CD4-positive, alpha-beta T cell treated with Interleukin-21 for 1 hour (primary cell): Measurements from ENCODE around the gene GATA3.
A peak's percentile ranks its signal among the peaks of the same experiment; 100 is the strongest.

ENCODE experiments used
- DNase-seq: peaks from one replicate; pipeline ENCODE4 v3.0.0-alpha.2; 2020

Gene GATA3

DNA sequence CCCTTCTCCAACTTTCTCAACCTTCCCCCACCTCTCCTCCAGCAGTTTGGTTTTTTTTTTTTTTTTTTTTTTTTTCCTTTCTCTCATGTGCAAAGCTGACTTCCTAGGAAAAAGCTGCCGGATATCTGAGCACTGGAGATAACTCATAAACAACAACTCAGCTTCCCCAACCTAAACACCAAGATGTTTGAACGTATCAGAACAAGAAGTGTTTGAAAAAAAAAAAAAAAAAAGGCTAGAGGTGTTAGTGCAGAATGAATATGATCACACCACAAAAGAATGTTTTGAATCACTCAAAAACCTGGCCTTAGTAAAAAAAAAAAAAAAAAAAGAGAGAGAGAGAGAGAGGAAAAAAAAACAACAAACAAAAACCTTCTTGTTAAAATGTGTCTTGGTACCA, 11.2 kb downstream of the GATA3 start:
- no peak for DNase-seq

DNA sequence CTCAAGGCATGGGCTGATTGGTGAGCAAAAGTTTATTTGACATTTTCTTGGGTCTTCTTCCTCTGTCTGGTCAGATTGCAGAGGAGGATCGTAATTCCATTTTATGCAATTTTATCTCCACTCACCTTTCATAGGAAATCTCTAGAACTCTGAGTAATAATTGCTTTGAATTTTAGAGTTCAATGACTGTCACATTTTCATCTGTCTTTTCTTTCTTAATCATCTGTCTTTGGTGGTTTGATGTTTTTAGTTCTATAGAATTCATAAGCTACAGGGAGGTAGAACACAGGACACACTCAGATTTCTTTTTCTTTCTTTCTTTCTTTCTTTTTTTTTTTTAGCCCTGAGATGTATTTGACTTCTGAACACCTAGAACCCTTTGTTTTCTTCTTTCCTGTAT, 11.6 kb downstream of the GATA3 start:
- DNase-seq = no peak

DNA sequence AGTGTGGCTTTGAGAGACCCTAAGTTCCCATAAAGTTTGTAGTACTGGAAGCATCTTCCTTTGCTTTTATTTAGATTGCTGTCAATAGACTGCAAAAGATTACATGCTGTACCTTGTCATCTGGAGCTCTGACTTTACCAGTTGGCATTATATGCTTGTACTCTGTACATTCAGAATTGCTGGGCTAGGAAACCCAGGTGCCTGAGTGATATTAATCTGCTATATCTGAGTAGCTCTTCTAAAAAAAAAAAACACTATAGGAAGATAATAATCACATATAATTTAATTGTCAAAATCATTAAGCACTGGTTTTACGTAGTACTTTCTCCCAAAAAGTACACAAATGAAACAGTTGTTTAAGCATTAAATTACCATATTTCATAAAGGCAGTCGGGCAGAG, 12.3 kb downstream of the GATA3 start:
- DNase-seq = no peak

DNA sequence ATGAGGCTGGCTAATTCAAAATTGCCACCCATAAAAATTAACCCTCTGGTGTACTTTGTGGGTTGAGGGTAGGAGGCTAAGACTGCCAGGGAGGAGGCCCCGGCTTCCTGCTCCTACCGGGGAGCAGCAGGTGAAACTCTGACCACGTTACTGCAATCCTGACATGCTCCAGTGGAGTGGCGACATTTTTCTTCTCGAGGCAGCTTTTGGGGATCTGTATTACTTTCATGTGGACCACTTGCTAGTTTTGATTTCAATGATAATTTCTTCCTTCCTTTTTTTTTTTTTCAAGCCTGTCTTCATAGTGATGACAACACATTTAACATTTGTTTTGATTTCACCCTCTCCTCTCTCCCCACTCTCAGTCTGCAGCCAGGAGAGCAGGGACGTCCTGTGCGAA, 14.6 kb downstream of the GATA3 start:
- no peak for DNase-seq

DNA sequence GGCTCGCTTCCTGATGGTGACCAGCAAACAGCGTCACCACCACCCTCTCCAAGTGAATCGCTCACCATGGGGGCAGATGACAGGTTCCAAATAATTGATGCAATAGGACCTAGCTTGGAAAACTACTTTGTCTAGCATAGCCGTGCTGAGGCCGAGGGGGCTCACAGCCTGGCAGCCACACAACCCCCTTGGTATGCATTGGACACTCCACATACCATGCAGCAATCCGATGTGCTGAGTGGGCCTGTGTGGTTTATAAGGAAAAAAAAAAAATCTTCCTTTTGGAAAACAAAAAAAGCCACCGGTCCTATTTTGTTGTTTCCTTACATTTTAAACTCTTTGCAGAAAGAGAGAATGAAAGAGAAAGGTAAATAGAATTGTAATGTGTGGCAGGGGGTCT, 15.1 kb downstream of the GATA3 start:
- DNase-seq = no peak

DNA sequence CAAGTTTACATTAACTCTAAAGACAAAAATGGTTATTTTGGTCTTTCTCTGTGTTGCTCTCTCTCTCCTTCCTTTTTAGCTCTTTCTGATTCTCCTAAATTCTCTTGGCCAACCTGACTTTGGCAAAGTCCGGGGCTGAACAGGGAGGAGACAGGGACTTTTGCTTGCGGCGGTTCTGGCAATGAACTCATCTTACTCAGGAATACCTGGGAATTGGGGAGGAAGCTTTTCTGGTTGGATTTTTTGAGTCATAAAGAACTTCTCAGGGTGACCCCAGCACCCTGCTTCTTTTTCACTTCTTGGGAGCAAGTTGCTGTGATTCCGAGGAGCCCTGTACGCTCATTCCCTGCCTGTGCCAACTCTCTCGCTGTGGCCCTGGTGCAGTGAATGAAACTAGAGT, 16.0 kb downstream of the GATA3 start:
- DNase-seq = no peak

DNA sequence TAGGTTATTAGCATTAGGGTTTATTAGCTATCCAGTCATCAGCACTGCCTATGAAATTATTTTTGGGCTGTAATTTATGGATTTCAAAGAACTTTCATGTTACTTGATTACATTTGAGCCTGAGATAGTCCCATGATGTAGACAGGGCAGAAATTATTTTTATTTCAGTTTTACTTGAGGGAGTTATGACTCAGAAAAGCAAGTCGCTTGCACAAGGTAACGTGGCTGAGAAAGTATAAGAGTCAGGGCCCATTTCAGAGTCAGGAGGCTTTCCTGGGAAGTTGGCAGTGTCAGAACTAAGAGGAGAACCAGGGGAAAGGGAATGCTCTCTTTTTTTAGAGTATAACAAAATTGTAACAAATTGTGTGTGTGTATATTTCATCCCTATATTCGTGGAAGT, 16.5 kb downstream of the GATA3 start:
- no peak for DNase-seq

DNA sequence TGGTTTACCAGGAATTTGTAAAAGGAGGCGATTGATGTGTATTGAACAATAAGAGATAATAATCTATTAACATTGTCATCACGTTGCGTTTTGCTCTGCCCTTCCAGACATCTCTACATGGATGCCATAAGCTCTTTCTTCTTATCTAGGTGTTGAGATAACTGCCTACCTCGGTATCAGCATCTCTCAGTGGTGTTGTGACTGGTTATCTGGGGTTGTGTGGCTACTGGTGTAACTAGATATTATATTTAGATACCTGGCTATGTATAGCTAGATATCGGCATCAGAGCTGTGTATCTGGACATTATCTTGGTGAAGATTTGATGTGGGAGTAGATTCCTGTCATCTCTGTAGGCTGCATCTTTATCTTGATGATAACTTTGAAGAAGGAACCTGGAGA, 17.2 kb downstream of the GATA3 start:
- no peak for DNase-seq

DNA sequence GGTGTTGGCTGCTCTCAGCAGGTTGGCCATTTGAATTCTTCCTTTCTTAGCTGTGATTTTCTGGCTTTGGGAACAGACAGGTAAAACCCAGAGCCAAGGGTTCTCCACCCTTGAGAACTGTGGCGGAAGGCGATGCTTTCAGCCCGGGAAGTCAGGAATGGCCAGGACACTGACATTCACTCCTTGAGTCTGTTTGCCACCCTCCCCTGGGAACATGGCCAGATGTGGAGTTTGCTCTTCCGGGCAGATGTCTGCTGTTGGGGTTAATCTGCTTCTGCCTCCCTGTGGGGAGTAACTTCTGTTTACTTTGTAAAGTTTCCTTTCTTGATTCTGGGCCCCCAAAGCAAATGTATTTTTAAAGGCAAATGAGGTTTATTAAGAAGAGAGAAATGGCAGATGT, 17.7 kb downstream of the GATA3 start:
- no peak for DNase-seq

DNA sequence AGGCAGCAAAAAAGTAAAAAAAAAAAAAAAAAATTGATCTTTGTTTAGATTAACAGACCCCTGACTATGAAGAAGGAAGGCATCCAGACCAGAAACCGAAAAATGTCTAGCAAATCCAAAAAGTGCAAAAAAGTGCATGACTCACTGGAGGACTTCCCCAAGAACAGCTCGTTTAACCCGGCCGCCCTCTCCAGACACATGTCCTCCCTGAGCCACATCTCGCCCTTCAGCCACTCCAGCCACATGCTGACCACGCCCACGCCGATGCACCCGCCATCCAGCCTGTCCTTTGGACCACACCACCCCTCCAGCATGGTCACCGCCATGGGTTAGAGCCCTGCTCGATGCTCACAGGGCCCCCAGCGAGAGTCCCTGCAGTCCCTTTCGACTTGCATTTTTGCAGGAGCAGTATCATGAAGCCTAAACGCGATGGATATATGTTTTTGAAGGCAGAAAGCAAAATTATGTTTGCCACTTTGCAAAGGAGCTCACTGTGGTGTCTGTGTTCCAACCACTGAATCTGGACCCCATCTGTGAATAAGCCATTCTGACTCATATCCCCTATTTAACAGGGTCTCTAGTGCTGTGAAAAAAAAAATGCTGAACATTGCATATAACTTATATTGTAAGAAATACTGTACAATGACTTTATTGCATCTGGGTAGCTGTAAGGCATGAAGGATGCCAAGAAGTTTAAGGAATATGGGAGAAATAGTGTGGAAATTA, 19.4 kb downstream of the GATA3 start:
- DNase-seq = no peak

DNA sequence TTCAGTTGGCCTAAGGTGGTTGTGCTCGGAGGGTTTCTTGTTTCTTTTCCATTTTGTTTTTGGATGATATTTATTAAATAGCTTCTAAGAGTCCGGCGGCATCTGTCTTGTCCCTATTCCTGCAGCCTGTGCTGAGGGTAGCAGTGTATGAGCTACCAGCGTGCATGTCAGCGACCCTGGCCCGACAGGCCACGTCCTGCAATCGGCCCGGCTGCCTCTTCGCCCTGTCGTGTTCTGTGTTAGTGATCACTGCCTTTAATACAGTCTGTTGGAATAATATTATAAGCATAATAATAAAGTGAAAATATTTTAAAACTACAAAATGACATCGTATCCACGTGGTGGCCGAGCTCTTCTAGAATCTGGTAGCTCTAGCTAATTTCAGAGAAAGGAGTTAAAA, 20.4 kb downstream of the GATA3 start:
- no peak for DNase-seq

DNA sequence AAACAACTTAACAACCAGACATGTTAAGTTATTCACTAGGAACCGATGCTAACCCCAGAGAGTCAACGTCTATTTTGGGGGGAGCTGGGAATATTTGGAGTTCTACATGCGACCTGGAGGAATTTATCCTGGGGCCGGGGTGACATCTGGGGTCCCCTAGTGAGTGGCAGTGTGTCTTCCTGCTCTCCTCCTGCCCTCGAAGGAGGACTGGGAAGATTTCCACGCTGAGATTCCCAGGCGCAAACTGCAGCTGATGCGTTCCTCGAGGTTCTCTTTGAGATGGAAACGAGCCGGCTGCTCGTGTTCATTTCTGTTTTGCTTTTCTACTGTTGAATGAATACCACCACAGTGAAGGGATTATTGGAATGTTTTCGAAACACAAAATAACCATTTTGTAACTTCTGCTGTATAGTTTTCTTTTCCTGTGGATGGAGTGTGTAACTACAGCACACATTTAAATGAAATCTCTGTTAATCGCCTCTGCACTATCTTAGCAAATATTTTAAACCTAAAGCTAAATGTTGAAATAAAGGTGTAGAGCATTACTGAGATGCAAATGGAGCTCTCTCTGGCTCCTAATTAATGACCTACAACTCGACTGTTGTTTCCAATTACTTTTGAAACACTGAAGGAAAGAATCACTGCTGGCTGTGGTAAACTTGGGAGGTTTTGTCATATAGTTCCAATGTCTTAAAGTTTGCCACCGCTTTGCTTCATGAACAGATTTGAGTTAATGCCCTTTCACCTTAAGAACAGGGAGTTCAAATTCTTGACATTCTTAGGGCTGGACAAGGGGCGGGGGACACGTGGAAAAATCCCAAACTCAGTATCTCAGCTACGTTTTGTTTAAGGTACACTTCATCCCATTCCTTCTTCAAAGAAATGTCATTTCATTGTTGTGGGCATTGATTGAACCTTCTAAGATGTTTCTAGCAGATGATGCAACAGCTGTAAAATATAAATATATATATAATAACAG, 21.1 kb downstream of the GATA3 start:
- no peak for DNase-seq

DNA sequence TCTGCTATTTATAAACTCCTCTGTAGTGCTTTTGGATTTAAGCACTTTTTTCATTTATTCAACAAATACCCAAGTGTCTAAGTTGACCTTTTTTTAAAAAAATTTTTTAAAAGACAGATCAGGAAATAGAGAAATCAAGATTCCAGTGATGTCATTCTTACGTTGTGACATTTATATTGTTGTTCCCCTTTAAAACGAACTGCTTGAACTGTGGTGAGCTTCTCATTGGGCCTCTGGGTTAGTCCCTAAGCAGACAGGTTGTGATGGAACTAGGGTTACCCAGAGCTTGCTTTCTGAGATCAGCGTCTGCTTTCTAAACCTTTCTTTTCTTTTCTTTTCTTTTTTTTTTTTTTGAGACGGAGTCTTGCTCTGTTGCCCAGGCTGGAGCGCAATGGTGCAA, 22.4 kb downstream of the GATA3 start:
- no peak for DNase-seq

DNA sequence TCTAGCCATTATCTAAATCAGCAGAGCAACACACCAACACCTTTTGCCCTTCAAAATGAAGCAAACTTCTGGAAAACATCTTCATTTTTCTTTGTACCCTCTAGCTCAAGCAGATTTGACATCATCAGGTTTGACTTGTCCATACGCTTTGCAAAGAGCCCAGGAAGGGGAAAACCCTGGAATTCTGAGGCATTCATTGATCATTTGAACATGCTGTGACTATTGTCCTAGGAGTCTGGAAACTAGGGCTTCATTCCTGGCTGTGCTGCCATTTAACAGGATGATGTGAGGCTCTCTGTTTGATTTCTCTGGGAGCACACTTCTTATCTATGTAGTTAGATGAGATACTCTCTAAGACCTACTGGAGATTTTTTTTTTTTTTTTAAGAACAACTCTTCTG, 23.5 kb downstream of the GATA3 start:
- DNase-seq = no peak

DNA sequence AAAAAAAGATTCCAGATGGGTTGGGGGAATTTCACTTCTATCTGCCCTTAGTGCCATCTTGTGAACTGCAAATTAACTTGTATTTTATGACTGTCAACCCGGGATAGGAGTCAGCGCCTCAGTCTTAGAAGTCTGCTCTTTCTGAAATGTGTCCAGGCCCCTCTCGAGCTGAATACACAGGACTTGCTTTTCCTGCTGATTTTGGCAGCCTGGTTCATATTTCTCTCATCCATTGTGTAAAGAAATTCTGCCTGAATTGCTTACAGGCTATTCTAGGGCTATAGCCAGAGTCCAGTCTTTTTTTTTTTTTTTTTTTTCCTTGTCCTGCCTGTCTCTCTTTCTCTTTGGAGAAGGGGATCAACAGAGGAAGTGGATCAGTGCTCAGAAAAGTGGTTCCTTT, 24.6 kb downstream of the GATA3 start:
- no peak for DNase-seq

DNA sequence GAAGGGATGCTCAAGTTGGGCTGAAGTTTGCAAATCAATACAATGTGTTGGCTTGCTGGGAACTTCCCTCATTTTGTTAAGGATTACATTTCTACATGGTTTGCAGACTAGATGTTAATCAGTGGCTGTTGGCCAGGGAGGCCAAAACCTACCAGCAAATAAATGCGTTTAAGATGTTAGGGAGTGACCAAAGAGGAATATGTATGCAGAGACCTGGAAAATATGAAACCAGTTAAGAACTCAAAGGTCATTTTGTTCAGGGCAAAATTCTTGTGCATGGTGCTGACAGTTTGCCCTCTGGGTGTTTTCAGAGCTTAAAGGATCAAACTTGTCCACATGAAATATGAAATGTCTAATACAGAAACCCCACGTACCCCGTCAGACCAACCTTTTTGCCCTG, 30.3 kb downstream of the GATA3 start:
- DNase-seq = no peak

DNA sequence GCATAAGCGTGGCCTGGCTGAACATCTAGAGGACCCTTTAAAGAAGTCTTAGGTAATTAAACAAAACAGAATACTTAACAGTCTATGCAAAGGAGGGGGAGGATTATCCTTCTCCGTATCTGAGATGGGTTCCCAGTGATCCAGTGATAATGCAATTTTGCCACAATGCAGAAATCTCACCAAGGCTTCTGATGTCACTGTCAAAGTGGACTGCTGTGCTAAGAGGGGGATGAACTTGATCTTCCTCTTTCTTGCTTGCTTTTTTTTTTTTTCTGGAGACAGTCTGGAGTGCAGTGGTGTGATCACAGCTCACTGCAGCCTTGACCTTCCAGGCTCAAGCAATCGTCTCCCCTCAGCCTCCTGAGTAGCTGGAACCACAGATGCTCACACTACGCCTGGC, 30.8 kb downstream of the GATA3 start:
- no peak for DNase-seq

DNA sequence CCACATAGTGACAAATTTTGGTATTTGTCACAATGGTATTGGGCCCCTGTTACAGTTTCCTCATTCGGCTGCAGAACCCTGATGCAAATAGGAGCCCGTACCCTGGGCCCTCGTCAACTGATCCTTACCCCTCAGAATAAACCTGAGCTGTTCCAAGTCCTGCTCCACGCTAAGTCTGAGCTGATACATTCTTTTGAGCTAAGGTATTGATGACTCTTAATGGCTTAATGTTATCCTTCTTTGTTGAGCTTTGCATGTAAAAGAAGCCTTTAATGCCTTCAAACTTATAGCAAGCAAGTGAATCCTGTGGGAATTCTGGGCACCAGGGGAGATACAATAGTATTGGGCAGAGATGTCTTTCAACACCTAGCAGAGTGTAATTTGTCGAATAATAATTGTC, 31.8 kb downstream of the GATA3 start:
- DNase-seq = no peak

DNA sequence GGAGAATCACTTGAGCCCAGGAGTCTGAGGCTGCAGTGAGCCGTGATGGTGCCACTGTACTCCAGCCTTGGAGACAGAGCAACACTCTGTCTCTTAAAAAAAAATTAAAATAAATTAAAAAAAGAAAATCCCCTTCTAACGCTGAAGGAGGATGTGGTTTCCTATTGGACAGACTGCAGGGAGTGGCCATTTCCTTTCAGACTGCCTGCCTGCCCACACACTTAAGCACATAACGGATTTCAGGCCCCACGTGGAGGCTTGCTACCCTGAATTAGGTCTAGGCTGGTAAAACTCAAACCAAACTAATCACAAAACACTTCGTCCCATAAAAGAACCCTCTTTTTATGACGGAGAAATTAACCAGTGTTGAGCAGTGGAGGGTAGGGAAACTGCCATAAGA, 34.0 kb downstream of the GATA3 start:
- peak; percentile 65 for DNase-seq

DNA sequence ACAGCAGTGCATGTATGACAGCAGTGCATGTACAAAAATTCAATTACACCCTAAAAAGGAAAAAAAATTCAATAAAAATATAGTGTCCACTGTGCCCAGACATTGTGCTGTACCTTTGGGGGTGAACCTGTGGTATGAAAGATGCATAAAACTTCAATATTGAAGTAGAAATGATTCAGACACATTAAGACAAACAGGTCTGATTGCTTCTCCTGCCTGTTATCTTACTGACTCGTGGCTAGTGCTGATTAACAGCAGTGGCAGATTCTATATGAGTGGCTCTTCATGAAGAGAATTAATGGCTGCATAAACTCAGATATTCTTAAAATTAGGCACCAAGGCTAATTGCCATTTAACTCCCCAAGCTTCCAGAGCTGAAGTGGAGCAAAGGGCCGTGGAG, 37.9 kb downstream of the GATA3 start:
- no peak for DNase-seq

DNA sequence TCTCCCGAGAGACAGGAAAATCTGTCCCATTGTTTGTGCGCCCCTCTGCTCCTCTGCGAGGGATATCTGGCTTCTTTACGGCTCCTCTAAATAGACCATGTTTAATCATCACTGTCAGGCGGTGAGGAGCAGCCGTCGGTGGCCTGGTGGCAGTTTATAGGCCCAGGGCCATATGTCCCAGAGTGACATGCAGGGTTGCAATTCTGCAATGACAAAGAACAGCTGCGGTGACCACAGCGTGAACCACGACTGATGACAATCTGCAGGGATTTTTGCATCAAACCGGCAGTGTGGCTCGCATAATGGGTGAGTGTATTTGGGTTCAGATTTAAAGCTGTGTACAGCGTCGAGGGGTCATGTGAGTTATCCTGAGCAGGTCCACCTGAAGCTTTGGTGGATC, 41.5 kb downstream of the GATA3 start:
- no peak for DNase-seq

DNA sequence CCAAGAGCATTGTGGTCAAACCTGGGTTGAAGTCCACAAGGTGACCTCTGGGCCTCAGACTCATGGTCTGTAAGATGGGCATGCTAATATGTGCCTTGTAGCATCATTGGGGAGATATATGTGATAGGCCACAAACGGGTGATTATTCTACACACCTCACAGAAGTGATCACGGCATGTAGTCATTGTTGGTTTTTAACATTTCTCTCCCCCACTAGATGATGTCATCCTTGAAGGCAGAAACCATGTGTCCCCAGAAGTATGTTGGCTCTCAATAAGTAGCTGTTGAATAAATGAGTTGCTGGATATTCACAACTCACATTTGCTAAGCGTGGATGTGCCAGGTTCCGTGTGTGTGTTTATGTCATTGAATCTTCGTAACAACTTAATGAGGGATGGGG, 42.4 kb downstream of the GATA3 start:
- no peak for DNase-seq

DNA sequence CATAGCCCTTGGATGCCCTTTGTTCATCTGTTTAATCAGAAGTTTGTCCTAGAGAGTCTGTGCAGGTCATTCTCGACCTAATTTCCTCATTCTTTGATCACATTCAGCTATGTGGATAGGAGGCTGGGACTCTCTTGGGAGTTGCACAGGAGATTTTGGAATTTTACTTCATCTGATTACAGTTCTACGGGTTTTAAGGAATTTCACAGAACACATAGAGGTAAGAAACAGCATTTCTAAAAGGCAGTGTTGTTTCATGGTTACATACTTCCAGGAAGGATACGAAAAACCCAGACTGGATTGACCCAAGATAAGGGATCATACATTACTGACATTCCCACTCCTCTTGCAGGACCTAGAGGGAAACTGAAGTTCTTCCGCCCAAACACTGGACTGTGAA, 45.9 kb downstream of the GATA3 start:
- no peak for DNase-seq

DNA sequence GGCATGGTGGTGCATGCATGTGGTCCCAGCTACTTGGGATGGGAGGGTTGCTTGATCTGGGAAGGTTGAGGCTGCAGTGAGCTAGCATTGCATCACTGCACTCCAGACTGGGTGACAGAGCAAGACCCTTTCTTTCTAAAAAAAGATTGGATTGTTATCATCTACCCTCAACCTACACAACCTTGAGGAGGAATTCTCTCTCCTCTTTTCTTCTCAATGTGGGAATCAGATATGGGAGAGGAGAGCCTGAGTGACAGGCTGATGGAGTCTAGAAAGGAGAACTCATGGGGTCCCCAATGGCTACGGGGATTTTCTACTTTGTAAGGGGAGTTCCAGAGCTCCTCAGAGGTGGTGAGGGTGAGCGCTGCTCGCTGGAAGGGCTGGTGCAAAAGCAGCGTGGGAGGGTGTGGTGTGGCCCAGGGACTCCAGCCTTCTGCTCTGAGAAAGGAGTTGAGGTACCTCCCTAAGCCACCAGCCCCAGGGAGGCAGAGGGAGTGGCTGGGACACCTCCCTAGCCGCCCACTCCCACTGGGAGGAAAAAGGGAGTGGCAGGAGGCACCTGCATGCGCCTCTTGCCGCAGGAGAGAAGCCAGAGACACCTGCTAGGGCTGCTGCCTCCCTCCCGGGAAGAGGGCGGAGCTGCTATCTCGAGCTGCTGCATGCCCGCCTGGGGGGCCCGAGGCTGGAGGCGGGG, 48.4 kb downstream of the GATA3 start:
- DNase-seq = no peak
